ENCODE data around the gene GPX7.

Gene GPX7

DNA sequence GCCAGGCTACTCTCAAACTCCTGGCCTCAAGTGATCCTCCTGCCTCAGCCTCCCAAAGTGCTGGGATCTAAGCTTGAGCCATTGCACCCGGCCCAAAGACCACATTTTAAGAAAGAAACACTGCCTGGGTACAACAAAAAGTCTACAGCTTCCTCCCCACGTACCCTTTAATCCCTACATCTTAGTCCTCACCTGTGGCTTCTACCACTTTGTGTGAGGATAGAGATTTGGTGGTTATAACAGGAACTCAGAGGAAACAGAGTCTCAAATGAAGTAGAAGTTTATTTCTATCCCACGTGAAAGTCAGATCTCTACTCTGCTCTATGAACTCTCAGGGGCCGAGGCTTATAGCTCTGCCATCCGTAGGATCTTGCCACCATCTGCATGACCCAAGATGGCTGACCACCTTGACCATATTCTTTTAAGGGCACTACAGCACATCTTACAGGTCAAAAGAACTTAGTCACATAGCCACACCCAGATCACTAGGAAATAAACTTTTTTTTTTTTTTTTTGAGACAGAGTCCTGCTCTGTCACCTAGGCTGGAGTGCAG is 13.4 kb downstream of the GPX7 start:
- Histone ChIP-seq H3K4me3 (ENCODE audit: low read depth in 1 of 2, low read length in 1 of 2) (no peak overlapping the region), H3K27me3 (no peaks in the 10 kb centered on the region), H3K4me1 (ENCODE audit: control insufficient read depth in 1 of 2, insufficient read depth in 1 of 2, low read depth in 1 of 2, low read length in 1 of 2) (no peaks in the 10 kb centered on the region), H3K27ac (no peak overlapping the region), H3K9me3 (no peaks in the 10 kb centered on the region), H3K36me3 (no peaks in the 10 kb centered on the region)
- TF ChIP-seq, protein P1, sequence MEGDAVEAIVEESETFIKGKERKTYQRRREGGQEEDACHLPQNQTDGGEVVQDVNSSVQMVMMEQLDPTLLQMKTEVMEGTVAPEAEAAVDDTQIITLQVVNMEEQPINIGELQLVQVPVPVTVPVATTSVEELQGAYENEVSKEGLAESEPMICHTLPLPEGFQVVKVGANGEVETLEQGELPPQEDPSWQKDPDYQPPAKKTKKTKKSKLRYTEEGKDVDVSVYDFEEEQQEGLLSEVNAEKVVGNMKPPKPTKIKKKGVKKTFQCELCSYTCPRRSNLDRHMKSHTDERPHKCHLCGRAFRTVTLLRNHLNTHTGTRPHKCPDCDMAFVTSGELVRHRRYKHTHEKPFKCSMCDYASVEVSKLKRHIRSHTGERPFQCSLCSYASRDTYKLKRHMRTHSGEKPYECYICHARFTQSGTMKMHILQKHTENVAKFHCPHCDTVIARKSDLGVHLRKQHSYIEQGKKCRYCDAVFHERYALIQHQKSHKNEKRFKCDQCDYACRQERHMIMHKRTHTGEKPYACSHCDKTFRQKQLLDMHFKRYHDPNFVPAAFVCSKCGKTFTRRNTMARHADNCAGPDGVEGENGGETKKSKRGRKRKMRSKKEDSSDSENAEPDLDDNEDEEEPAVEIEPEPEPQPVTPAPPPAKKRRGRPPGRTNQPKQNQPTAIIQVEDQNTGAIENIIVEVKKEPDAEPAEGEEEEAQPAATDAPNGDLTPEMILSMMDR (IDR thresholded peaks at IDR 0.05) = no peak

DNA sequence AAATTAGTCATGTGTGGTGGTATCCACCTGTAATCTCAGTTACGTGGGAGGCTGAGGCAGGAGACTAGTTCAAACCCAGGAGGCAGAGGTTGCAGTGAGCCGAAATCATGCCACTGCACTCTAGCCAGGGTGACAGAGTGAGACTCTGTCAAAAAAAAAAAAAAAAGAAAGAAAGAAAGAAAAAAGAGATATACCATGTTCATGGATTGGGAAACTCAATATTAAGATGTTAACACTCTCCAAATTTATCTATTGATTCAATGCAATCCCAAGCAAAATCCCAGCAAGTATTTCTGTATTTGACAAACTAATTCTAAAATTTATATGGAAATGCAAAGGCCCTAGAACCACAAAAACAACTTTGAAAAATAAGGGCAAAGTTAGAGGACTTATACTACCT is 19.8 kb downstream of the GPX7 start:
- H3K36me3 ChIP-seq = no peaks in the 10 kb centered on the region
- peaks cover 19 to 21% of the 10 kb centered on the region in 2 experiments for H3K4me1 ChIP-seq (ENCODE audit: control insufficient read depth in 1 of 2, insufficient read depth in 1 of 2, low read depth in 1 of 2, low read length in 1 of 2)
- no peak overlapping the region for H3K4me3 ChIP-seq (ENCODE audit: low read depth in 1 of 2, low read length in 1 of 2)
- H3K9me3 ChIP-seq = no peaks in the 10 kb centered on the region
- H3K27ac ChIP-seq = no peak overlapping the region
- TF ChIP-seq, protein P1 (IDR thresholded peaks at IDR 0.05) = no peak
- H3K27me3 ChIP-seq = no peaks in the 10 kb centered on the region

DNA sequence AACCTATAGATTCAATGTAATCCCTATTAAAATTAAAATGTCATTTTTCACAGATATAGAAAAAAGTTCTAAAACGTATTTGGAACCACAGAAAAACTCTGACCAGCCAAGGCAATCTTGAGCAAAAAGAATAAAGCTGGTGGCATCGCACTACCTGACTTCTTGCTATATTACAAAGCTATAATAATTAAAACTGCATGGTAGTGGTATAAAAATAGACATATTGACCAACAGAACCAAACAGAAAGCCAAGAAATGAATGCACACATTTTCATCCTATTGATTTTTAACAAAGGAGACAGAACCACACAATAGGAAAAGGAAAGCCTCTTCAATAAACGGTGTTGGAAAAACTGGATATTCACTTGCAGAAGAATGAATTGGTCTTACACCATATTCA is 21.6 kb downstream of the GPX7 start:
- H3K4me3 ChIP-seq (ENCODE audit: low read depth in 1 of 2, low read length in 1 of 2) = no peak overlapping the region
- H3K9me3 ChIP-seq = no peaks in the 10 kb centered on the region
- no peak overlapping the region for H3K27ac ChIP-seq
- no peaks in the 10 kb centered on the region for H3K36me3 ChIP-seq
- H3K4me1 ChIP-seq (ENCODE audit: control insufficient read depth in 1 of 2, insufficient read depth in 1 of 2, low read depth in 1 of 2, low read length in 1 of 2) = peaks cover 37 to 40% of the 10 kb centered on the region in 2 experiments
- TF ChIP-seq, protein P1 (IDR thresholded peaks at IDR 0.05) = no peak
- H3K27me3 ChIP-seq = no peaks in the 10 kb centered on the region

DNA sequence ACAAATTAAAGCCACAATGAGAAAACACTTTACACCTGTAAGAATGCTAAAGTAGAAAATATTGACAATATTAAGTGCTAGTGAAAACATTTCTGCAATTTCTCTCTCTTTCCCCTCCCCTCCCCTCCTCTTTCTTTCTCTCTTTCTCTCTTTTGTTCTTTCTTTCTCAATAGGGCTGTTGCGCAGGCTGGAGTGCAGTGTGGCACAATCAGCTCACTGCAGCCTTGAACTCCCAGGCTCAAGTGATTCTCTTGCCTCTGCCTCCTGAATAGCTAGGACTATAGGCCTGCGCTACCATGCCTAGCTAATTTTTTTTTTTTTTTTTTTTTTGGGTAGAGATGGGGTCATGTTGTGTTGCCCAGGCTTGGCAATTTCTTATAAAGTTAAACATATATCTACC is 24.9 kb downstream of the GPX7 start:
- TF ChIP-seq, protein P1 (IDR thresholded peaks at IDR 0.05) = no peak
- Histone ChIP-seq H3K27ac (peak overlapping the region; percentile 75), H3K36me3 (no peaks in the 10 kb centered on the region), H3K4me1 (ENCODE audit: control insufficient read depth in 1 of 2, insufficient read depth in 1 of 2, low read depth in 1 of 2, low read length in 1 of 2) (peaks cover 54 to 61% of the 10 kb centered on the region in 2 experiments), H3K4me3 (ENCODE audit: low read depth in 1 of 2, low read length in 1 of 2) (no peak overlapping the region), H3K9me3 (no peaks in the 10 kb centered on the region), H3K27me3 (no peaks in the 10 kb centered on the region)

DNA sequence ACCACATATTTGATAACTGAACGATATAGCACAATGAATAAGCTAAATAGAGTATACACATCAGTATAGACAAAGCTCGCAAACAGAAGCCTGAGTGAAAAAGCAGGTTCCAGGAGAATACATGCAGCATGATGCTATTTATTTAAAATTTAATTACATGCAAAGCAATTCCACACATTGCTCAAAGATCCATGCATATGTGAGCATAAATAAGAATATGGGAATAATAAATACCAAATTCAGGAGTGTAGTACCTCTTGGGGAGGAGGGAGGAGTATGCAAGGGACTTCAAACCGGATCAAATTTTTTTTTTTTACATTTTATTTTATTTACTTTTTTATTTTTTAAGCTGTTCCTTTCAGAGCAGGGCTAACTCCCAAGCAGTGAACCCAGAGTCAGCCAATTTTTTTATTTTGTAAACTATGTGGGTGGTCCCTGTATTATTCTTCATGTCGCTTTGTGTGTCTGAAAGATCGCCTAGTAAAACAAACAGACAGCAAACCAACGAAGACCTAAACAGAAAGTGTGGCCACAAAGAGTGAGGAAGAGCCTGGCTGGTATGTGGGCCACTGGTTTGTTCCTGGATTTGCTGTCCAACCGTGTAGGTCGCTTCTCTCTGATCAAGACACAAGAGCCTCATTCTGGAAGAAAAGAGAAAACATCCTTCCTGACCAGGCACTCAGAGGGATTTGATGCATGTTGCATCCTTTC is 26.6 kb downstream of the GPX7 start:
- H3K9me3 ChIP-seq = no peaks in the 10 kb centered on the region
- H3K4me1 ChIP-seq (ENCODE audit: control insufficient read depth in 1 of 2, insufficient read depth in 1 of 2, low read depth in 1 of 2, low read length in 1 of 2) = peaks cover 66 to 75% of the 10 kb centered on the region in 2 experiments
- H3K27ac ChIP-seq = peak overlapping the region; percentile 75
- H3K4me3 ChIP-seq (ENCODE audit: low read depth in 1 of 2, low read length in 1 of 2) = no peak overlapping the region
- H3K36me3 ChIP-seq = no peaks in the 10 kb centered on the region
- TF ChIP-seq, protein P1 (IDR thresholded peaks at IDR 0.05) = no peak
- H3K27me3 ChIP-seq = no peaks in the 10 kb centered on the region
